Measurements from ENCODE around the gene RPN2. TPM values are rescaled to one million over a fixed set of nuclear protein-coding genes. Genes with fewer than 3 reads are reported as not detected.

The RPN2 gene
- total and polyA plus RNA-seq, 2 donors (not counting 3 experiments of a cell fraction or from before 2014, with no cell fraction given), result 283 to 530 TPM

- intact Hi-C loops (cut with micrococcal nuclease) (no loop called here), dilution Hi-C loops (cut with MboI; ENCODE audit: extremely low pct_ligation_motif_present, low sequenced_read_pairs) (loop anchor here (25.0 kb wide), 1 partner anchor 242 kb away; the partner anchor contains the start of gene NNAT)
- Histone ChIP-seq H3K4me2 (ENCODE audit: insufficient read depth, low read length) (no peak overlapping the region), H3K27me3 (ENCODE audit: control insufficient read depth in 2 of 2, insufficient read depth in 2 of 2, low read length in 2 of 2) (no peaks in the 10 kb centered on the region), H3K4me3 (replicated peaks in 1 of 3; ENCODE audit: insufficient read depth in 1 of 3, low read depth in 1 of 3, low read length in 3 of 3) (no peak overlapping the region), H3K79me2 (ENCODE audit: control insufficient read depth, insufficient read depth, low read length) (no peaks in the 10 kb centered on the region), H4K20me1 (replicated peaks; ENCODE audit: control insufficient read depth, extremely low read depth, insufficient read depth, low read length) (no peaks in the 10 kb centered on the region), H3K9me1 (replicated peaks; ENCODE audit: control insufficient read depth, extremely low read depth, insufficient read depth, low read length) (no peaks in the 10 kb centered on the region), H3K9ac (replicated peaks; ENCODE audit: extremely low read depth, insufficient read depth, low read length) (no peak overlapping the region), H2AFZ (ENCODE audit: low read depth, low read length) (peak overlapping the region; percentile 23), H3K36me3 (ENCODE audit: control insufficient read depth in 2 of 2, extremely low read depth in 1 of 2, insufficient read depth in 2 of 2, low read length in 2 of 2) (no peaks in the 10 kb centered on the region), H3K27ac (ENCODE audit: insufficient read depth, low read depth, low read length) (no peak overlapping the region), H3K9me3 (replicated peaks; ENCODE audit: control insufficient read depth, insufficient read depth, low read length) (no peaks in the 10 kb centered on the region), H3K4me1 (ENCODE audit: control insufficient read depth, extremely low read depth, insufficient read depth, low read length) (no peaks in the 10 kb centered on the region)
- ChIA-PET CTCF (interaction anchor here (0.6 to 5.4 kb wide), 25 partner anchors 8 to 293 kb away, joined by 3 to 104 read pairs (median 4); partner anchors contain the start of genes BLCAP and MANBAL), POLR2A (interaction anchor here (0.9 kb wide), 1 partner anchor 109 kb away, joined by 3 read pairs; no protein-coding TSS in a partner anchor)
- TF ChIP-seq POLR2A (IDR thresholded peaks at IDR 0.05; ENCODE audit: low read depth, low read length), result no peak
- no peak for TF ChIP-seq POLR2AphosphoS5 (IDR thresholded peaks at IDR 0.05; ENCODE audit: insufficient read depth, low read depth, low read length)
- TF ChIP-seq CTCF (IDR thresholded peaks at IDR 0.05; ENCODE audit: extremely low read depth in 1 of 2, insufficient read depth in 1 of 2, low read depth in 1 of 2, low read length in 2 of 2), result no peak
- no peak for TF ChIP-seq GATA2 (IDR thresholded peaks at IDR 0.05; ENCODE audit: insufficient read depth, insufficient read length, low read depth, low read length)
- no peak for DNase-seq (ENCODE audit: low read depth, low spot score)
- no peak for FAIRE-seq
- no TSS peak for BruUV-seq (replicated peaks)
These were observed 91.7 kb downstream of the RPN2 start for GRCh38 chr20:37270576-37271420.
